Measurements from ENCODE around the gene SMO.
"Not testable (repeated sequence)": the region's sequence is repeated elsewhere in the genome, so short reads cannot be mapped to it uniquely, and the experiment has no call there.

SMO gene

DNA sequence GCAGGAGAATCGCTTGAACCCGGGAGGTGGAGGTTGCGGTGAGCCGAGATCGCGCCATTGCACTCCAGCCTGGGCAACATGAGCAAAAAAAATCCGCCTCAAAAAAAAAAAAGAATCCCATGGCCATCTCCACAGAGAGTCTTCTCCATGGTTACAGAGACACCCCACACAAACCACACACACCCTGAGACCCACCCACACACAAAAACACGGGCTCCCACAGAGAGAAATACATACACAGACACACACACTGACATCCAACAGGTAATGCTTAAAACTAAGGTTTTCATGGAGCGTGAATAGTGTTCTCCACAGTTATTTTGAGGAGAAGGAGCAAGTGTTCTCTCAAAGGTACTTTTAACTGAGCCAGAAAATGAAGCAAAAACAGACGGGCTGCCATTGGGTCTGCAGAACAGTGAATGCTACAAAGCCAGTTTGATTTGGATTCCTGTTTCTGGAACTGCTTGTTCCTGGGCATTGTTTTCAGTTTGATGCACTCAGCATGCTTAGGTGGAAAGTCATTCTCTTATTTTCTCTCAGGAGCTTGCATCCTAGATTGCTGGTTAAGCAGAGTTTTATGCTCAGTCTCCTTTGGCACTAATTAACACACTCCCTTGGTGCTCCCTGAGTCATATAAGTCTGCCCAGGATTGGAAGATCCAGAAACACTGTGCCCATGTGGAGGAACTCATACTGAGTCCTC lies 51.8 kb downstream of the SMO start:
- Histone ChIP-seq H3K4me1 (ENCODE audit: control insufficient read depth, insufficient read depth, low read length) (no peaks in the 10 kb centered on the region), H3K27me3 (ENCODE audit: control insufficient read depth, insufficient read depth, low read length) (no peaks in the 10 kb centered on the region), H3K9ac (ENCODE audit: low read length) (no peak overlapping the region), H3K36me3 (ENCODE audit: control insufficient read depth, insufficient read depth, low read length) (no peaks in the 10 kb centered on the region), H3K27ac (ENCODE audit: low read depth, low read length) (no peak overlapping the region), H3K4me3 (ENCODE audit: low read length) (no peak overlapping the region)

DNA sequence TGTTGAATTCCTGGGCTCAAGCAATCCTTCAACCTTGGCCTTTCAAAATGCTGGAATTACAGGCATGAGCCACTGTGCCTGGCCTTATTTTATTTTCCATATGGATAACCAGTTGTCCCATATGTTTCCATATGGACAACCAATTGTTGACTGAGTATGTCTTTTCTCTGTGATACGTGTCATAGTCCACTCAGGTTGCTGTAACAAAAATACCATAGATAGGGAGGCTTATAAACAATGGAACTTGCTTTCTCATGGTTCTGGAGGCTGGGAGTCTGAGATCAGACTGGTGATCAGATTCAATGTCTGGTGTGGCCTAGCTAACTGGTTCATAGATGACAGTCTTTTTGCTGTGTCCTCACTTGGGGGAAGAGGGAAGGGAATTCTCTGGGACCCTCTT lies 55.8 kb downstream of the SMO start:
- Histone ChIP-seq H3K4me3 (ENCODE audit: low read length) (no peak overlapping the region), H3K4me1 (ENCODE audit: control insufficient read depth, insufficient read depth, low read length) (no peaks in the 10 kb centered on the region), H3K27ac (ENCODE audit: low read depth, low read length) (no peak overlapping the region), H3K9ac (ENCODE audit: low read length) (no peak overlapping the region), H3K36me3 (ENCODE audit: control insufficient read depth, insufficient read depth, low read length) (no peaks in the 10 kb centered on the region), H3K27me3 (ENCODE audit: control insufficient read depth, insufficient read depth, low read length) (no peaks in the 10 kb centered on the region)

DNA sequence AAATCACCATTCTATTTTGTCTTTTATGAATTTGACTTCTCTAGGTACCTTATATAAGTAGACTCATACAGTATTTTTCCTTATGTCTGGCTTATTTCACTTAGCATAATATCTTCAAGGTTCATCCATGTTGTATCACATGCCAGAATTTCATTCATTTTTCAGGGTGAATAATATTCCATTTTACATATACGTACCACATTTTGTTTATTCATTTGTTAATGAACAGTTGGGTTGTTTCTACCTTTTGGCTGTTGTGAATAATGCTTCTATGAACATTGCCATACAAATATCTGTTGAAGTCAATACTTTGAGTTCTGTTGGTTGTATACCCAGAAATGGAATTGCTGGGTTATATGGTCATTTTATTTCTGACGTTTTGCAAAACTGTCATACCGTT lies 57.1 kb downstream of the SMO start:
- no peaks in the 10 kb centered on the region for H3K36me3 ChIP-seq (ENCODE audit: control insufficient read depth, insufficient read depth, low read length)

DNA sequence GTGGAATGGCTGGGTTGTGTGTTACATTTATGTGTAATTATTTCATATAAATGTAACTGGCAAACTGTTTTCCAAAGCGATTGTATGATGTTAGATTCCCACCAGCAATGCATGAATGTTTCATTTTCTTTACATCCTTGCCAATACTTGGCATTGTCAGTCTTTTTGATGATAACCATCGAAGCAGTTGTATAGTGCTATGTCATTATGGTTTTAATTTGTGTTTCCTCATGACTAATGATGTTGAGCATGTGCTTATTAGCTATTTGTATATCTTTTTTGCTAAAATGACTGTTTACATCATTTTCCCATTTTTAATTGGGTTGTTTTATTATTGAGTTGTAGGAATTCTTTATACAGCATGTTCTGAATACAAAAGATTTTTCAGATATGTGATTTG lies 58.7 kb downstream of the SMO start:
- H3K36me3 ChIP-seq (ENCODE audit: control insufficient read depth, insufficient read depth, low read length): no peaks in the 10 kb centered on the region
- no peak overlapping the region for H3K4me3 ChIP-seq (ENCODE audit: low read length)
- H3K4me1 ChIP-seq (ENCODE audit: control insufficient read depth, insufficient read depth, low read length): no peaks in the 10 kb centered on the region
- no peak overlapping the region for H3K9ac ChIP-seq (ENCODE audit: low read length)
- H3K27me3 ChIP-seq (ENCODE audit: control insufficient read depth, insufficient read depth, low read length): no peaks in the 10 kb centered on the region
- H3K27ac ChIP-seq (ENCODE audit: low read depth, low read length): no peak overlapping the region

More for the DNA sequence above, 57.1 kb downstream of the SMO start:
- Histone ChIP-seq H3K9ac (ENCODE audit: low read length) (no peak overlapping the region), H3K4me1 (ENCODE audit: control insufficient read depth, insufficient read depth, low read length) (no peaks in the 10 kb centered on the region), H3K4me3 (ENCODE audit: low read length) (no peak overlapping the region), H3K27ac (ENCODE audit: low read depth, low read length) (no peak overlapping the region), H3K27me3 (ENCODE audit: control insufficient read depth, insufficient read depth, low read length) (no peaks in the 10 kb centered on the region)

DNA sequence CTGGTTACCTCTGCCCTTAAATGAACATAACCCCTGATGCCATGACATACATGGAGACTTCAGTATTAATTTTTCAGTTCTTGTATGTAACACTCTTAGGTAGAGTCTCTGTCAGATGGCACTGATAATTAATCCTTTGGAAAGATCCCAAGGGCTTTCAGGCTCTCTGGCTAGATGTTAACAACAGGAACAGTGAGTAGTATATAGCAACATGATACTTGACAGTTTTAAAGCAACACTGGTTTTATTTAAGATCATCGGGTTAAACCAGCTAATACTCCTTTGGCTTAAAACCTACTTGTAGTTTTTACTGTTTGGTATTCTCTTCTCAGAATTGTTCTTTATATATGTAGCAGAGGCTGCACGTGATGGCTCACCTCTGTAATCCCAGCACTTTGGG lies 63.7 kb downstream of the SMO start:
- Histone ChIP-seq H3K27me3 (ENCODE audit: control insufficient read depth, insufficient read depth, low read length) (no peaks in the 10 kb centered on the region), H3K4me3 (ENCODE audit: low read length) (no peak overlapping the region), H3K4me1 (ENCODE audit: control insufficient read depth, insufficient read depth, low read length) (no peaks in the 10 kb centered on the region), H3K36me3 (ENCODE audit: control insufficient read depth, insufficient read depth, low read length) (no peaks in the 10 kb centered on the region), H3K9ac (ENCODE audit: low read length) (no peak overlapping the region), H3K27ac (ENCODE audit: low read depth, low read length) (no peak overlapping the region)

DNA sequence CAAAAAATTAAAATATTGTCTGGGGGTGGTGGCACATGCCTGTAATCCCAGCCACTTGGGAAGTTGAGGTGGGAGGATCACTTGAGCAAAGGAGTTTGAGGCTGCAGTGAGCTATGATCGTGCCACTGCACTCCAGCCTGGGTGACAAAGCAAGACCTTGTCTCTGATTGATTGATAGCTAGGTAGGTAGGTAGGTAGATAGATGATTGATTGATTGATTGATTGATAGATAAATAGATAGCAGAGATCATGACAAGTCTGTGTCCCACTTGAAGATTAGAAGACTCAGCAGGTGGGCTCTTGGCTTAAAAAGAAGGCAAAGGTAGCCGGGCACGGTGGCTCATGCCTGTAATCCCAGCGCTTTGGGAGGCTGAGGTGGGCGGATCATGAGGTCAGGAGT lies 64.2 kb downstream of the SMO start:
- not testable (repeated sequence) for H3K4me1 ChIP-seq (ENCODE audit: control insufficient read depth, insufficient read depth, low read length); H3K9ac ChIP-seq (ENCODE audit: low read length); H3K4me3 ChIP-seq (ENCODE audit: low read length); H3K36me3 ChIP-seq (ENCODE audit: control insufficient read depth, insufficient read depth, low read length); H3K27me3 ChIP-seq (ENCODE audit: control insufficient read depth, insufficient read depth, low read length); H3K27ac ChIP-seq (ENCODE audit: low read depth, low read length)

DNA sequence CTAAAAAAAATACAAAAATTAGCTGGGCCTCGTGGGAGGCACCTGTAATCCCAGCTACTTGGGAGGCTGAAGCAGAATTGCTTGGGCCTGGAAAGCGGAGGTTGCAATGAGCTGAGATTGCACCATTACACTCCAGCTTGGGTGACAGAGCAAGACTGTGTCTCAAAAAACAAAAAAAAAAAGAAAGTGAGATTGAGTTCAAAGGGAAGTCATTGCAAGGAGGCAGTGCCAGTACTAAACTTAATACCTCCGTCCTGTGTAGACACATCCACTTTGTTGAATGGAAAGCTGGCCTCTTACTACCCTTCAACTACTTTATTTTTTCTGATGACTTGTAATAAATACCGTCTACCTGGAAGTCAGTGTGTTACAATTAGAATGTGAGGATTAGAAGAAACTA lies 67.4 kb downstream of the SMO start:
- Histone ChIP-seq H3K36me3 (ENCODE audit: control insufficient read depth, insufficient read depth, low read length) (no peaks in the 10 kb centered on the region), H3K27me3 (ENCODE audit: control insufficient read depth, insufficient read depth, low read length) (no peaks in the 10 kb centered on the region), H3K9ac (ENCODE audit: low read length) (no peak overlapping the region), H3K27ac (ENCODE audit: low read depth, low read length) (no peak overlapping the region), H3K4me3 (ENCODE audit: low read length) (no peak overlapping the region), H3K4me1 (ENCODE audit: control insufficient read depth, insufficient read depth, low read length) (no peaks in the 10 kb centered on the region)

DNA sequence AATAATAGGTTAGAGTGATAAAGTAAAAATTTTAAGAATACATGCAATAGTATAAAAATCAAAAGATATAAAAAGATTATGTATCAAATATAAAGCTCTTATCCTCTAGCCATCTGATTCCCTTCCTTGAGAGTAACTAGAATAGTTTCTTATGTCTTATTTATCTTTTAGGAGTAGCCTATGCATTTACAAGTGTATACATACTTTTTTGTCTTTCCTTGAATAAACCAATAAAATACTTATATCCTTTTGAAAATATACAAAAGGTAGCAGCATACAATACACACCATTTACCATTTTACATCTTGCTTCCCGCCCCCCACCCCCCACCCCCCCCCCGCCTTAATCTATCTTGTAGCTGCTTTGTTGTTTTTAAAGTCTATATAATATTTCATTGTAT lies 67.8 kb downstream of the SMO start:
- Histone ChIP-seq H3K9ac (ENCODE audit: low read length) (no peak overlapping the region), H3K27ac (ENCODE audit: low read depth, low read length) (no peak overlapping the region), H3K4me1 (ENCODE audit: control insufficient read depth, insufficient read depth, low read length) (no peaks in the 10 kb centered on the region), H3K4me3 (ENCODE audit: low read length) (no peak overlapping the region), H3K27me3 (ENCODE audit: control insufficient read depth, insufficient read depth, low read length) (no peaks in the 10 kb centered on the region), H3K36me3 (ENCODE audit: control insufficient read depth, insufficient read depth, low read length) (no peaks in the 10 kb centered on the region)

DNA sequence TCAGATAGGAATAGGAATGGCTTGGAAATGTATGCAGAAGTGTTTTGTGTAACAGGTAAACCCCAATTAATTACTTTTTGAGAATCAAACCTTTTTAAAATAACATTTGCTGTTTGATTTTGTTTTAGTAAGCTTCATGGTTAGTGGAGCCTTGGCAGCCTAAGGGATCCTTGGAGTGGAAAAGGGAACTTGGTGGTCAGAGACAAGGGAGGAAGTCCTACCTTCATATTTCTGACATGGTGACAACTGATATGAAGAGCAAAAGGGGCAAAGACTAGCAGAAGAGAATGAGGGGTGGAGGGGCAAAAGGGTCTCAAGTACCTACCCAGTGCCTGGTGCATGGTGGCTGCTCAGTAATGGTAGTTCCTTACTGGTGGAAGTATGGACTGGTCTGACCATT lies 68.7 kb downstream of the SMO start:
- Histone ChIP-seq H3K4me1 (ENCODE audit: control insufficient read depth, insufficient read depth, low read length) (no peaks in the 10 kb centered on the region), H3K27me3 (ENCODE audit: control insufficient read depth, insufficient read depth, low read length) (no peaks in the 10 kb centered on the region), H3K27ac (ENCODE audit: low read depth, low read length) (no peak overlapping the region), H3K4me3 (ENCODE audit: low read length) (no peak overlapping the region), H3K36me3 (ENCODE audit: control insufficient read depth, insufficient read depth, low read length) (no peaks in the 10 kb centered on the region), H3K9ac (ENCODE audit: low read length) (no peak overlapping the region)

DNA sequence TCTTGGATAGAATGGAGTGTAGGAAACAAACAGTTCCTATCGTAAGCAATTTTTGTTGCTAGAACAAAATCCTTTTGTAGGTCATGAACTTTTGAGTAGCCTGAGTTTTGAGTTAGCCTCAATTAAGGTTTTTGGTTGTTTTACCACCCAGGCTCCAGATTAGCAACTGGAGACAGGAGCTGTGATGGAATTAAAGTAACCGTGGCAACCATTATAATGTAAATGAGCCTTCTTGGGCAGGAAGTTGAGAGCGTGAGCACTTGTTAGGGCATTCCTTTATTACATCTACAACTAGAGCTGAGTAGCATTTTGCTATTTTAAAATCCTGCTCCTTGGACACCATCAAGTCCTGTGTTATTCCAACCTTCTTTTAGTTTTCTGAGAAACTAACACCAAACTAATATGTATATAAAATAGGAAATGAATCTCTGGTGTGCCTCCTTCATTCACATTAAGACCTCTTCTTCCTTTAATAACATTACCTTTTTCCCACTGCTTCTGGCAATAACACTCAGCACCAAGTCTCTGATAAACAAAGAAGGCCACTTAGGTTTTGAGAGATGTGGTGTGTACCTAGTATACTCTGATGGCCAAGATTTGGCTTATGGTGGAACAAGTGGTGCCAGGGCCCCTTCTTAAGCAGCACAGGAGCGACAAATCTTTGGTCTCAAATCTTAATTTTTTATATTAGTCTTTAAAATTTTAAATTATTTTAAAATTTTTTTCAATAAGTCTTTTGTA lies 70.4 kb downstream of the SMO start:
- no peak overlapping the region for H3K4me3 ChIP-seq (ENCODE audit: low read length)
- no peaks in the 10 kb centered on the region for H3K36me3 ChIP-seq (ENCODE audit: control insufficient read depth, insufficient read depth, low read length)
- no peak overlapping the region for H3K9ac ChIP-seq (ENCODE audit: low read length)
- H3K27me3 ChIP-seq (ENCODE audit: control insufficient read depth, insufficient read depth, low read length): no peaks in the 10 kb centered on the region
- H3K4me1 ChIP-seq (ENCODE audit: control insufficient read depth, insufficient read depth, low read length): no peaks in the 10 kb centered on the region
- H3K27ac ChIP-seq (ENCODE audit: low read depth, low read length): no peak overlapping the region

DNA sequence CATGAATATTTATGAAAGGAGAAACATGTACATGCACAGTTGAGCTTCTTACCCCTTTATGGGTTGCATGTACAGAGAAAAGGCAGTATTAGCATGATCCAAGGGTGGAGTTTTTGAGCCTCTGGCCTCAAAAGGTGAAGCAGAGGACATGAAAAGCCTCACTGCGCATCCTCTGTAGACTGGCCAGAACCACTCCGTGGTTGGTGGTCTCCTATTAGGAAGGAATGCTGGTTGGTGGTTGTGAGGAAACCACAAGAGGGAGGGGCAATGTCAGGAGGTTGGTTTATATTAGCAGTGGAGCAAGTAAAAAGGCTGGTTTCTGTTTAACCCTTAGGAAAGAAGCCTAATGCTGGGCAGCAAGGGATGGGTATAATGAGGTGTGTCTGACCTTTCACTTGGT lies 73.9 kb downstream of the SMO start:
- no peak overlapping the region for H3K27ac ChIP-seq (ENCODE audit: low read depth, low read length)
- no peaks in the 10 kb centered on the region for H3K4me1 ChIP-seq (ENCODE audit: control insufficient read depth, insufficient read depth, low read length)
- H3K27me3 ChIP-seq (ENCODE audit: control insufficient read depth, insufficient read depth, low read length): no peaks in the 10 kb centered on the region
- no peaks in the 10 kb centered on the region for H3K36me3 ChIP-seq (ENCODE audit: control insufficient read depth, insufficient read depth, low read length)
- no peak overlapping the region for H3K4me3 ChIP-seq (ENCODE audit: low read length)
- no peak overlapping the region for H3K9ac ChIP-seq (ENCODE audit: low read length)

Measured in rectal smooth muscle tissue (tissue), 1 donor.